K562 (cell line): ENCODE measurements around the gene SLIT1. TPM values are rescaled to one million over a fixed set of nuclear protein-coding genes. Genes with fewer than 3 reads are reported as not detected.

Experiments
- ATAC-seq: fragments of 200-7000 bp; cut with Tn5 transposase; 3 replicates; pipeline ENCODE4 v1.9.1; 2020; ENCODE audit warnings: moderate library complexity
- BruUV-seq: library from RNA; stranded (reverse); fragments of 400-500 nt; replicated peaks from 2 replicates; lab custom pipeline; 2021; lab: Mats Ljungman, UMichigan
- CTCF ChIA-PET: fragments of 300-600 bp; formaldehyde crosslinking; extraction: SDS; loops from one replicate; lab custom pipeline; 2021; ENCODE audit warnings: low intra/inter-chr PET ratio; lab: Yijun Ruan, JAX
- POLR2A ChIA-PET: fragments of 300-600, 350-650 bp; sonication (Branson Sonifier 250); formaldehyde crosslinking; extraction: SDS; loops from one replicate; lab custom pipeline; 2021; ENCODE audit warnings: antibody characterized with exemption, inconsistent platforms; lab: Yijun Ruan, JAX
- DNase-seq, 4 experiments: peaks; one replicate each; pipeline versions ENCODE4 v3.0.0 to v3.0.0-alpha.2; 2011 to 2018; ENCODE audit warnings: low spot score in 3 of 4, mixed read lengths in 3 of 4; ENCODE audit errors: extremely low read depth in 1 of 4
- FAIRE-seq: peaks from 2 replicates; lab custom pipeline; 2011; peaks lifted over from hg19 to GRCh38; lab: Jason Lieb, UNC
- H2AFZ ChIP-seq: 2 replicates; pipeline ENCODE4 v1.6.0; 2011; ENCODE audit warnings: low read depth, low read length, control low read depth, inconsistent platforms
- H3K27ac ChIP-seq: fragments of 200-600 bp; 3 replicates; pipeline ENCODE4 v1.8.0; 2011; ENCODE audit warnings: low read depth, mild to moderate bottlenecking, control low read depth, inconsistent platforms, low read length, moderate library complexity, mixed read lengths; ENCODE audit errors: extremely low read depth
- H3K27me3 ChIP-seq, 2 experiments: fragments of 300-600 bp in 1 of 2; 2 replicates in 1 of 2; 3 replicates in 1 of 2; pipeline versions ENCODE4 v1.6.0 to v1.8.0; 2011; ENCODE audit warnings: inconsistent platforms in 2 of 2, low read length in 2 of 2, mild to moderate bottlenecking in 1 of 2, mixed read lengths in 1 of 2, moderate library complexity in 1 of 2; ENCODE audit not compliant: control insufficient read depth in 2 of 2, insufficient read depth in 2 of 2
- H3K36me3 ChIP-seq: fragments of 300-600 bp; 3 replicates; pipeline ENCODE4 v1.8.0; 2011; ENCODE audit warnings: mild to moderate bottlenecking, low read length, inconsistent platforms; ENCODE audit not compliant: control insufficient read depth, insufficient read depth
- H3K4me1 ChIP-seq, 2 experiments: fragments of 200-600 bp in 1 of 2; replicated peaks in 1 of 2; 2 replicates in 1 of 2; 3 replicates in 1 of 2; pipeline versions ENCODE4 v1.5.1 to v1.8.0; 2011; ENCODE audit warnings: inconsistent platforms in 2 of 2, low read length in 2 of 2, mild to moderate bottlenecking in 1 of 2, mixed read lengths in 1 of 2, moderate library complexity in 1 of 2; ENCODE audit not compliant: control insufficient read depth in 2 of 2, insufficient read depth in 2 of 2
- H3K4me2 ChIP-seq: 2 replicates; pipeline ENCODE4 v1.6.1; 2011; ENCODE audit warnings: low read length, control low read depth, inconsistent platforms, mixed read lengths; ENCODE audit not compliant: insufficient read depth
- H3K4me3 ChIP-seq: fragments of 200-600 bp; sonication (generic), shearing (Covaris generic); 2 replicates; pipeline ENCODE4 v1.5.1; 2016; ENCODE audit warnings: control low read depth, inconsistent platforms
- H3K79me2 ChIP-seq: fragments of 200-600 bp; 3 replicates; pipeline ENCODE4 v1.8.0; 2011; ENCODE audit warnings: low read length, inconsistent platforms; ENCODE audit not compliant: control insufficient read depth, insufficient read depth
- H3K9ac ChIP-seq, 2 experiments: 2 replicates each; pipeline versions ENCODE4 v1.6.0 to v1.6.1; 2011; ENCODE audit warnings: low read depth in 2 of 2, low read length in 2 of 2, control low read depth in 1 of 2, inconsistent platforms in 1 of 2, mild to moderate bottlenecking in 1 of 2, mixed read lengths in 1 of 2; ENCODE audit not compliant: insufficient read depth in 1 of 2
- H3K9me1 ChIP-seq: one replicate; pipeline ENCODE4 v1.6.0; 2011; ENCODE audit warnings: inconsistent platforms, mild to moderate bottlenecking, low read length, moderate library complexity; ENCODE audit not compliant: control insufficient read depth, insufficient read depth
- H3K9me3 ChIP-seq: replicated peaks from 2 replicates; pipeline ENCODE4 v1.5.1; 2011; ENCODE audit warnings: low read depth, low read length, inconsistent platforms; ENCODE audit not compliant: control insufficient read depth, insufficient read depth
- H4K20me1 ChIP-seq: replicated peaks from 2 replicates; pipeline ENCODE4 v1.6.1; 2011; ENCODE audit warnings: low read length, inconsistent platforms, mixed read lengths; ENCODE audit not compliant: control insufficient read depth, insufficient read depth
- ARID1B ChIP-seq: fragments of 450-650 bp; IDR thresholded peaks from 2 replicates; pipeline ENCODE4 v1.6.1; 2016; ENCODE audit warnings: antibody characterized with exemption, mild to moderate bottlenecking, inconsistent platforms
- CBX1 ChIP-seq: sonication (generic); IDR thresholded peaks from 2 replicates; pipeline ENCODE4 v1.6.1; 2016; ENCODE audit warnings: antibody characterized with exemption, low read depth, mild to moderate bottlenecking
- EGR1 ChIP-seq: fragments of 450-650 bp; conservative IDR thresholded peaks from 2 replicates; pipeline ENCODE4 v1.6.1; 2017; ENCODE audit warnings: mild to moderate bottlenecking
- EWSR1 ChIP-seq: fragments of 450-650 bp; IDR thresholded peaks from 2 replicates; pipeline ENCODE4 v1.6.1; 2018; ENCODE audit warnings: borderline replicate concordance, mild to moderate bottlenecking, low read depth, moderate library complexity; ENCODE audit not compliant: partially characterized antibody
- PPARD ChIP-seq: fragments of 250-450 bp; sonication (Bioruptor Pico); IDR thresholded peaks from 2 replicates; pipeline ENCODE4 v1.8.0; 2022; ENCODE audit warnings: inconsistent platforms, mild to moderate bottlenecking, moderate library complexity
- SREBF2 ChIP-seq: sonication (generic); formaldehyde crosslinking; IDR thresholded peaks from 2 replicates; pipeline ENCODE4 v1.4.0; 2020; ENCODE audit warnings: mild to moderate bottlenecking, missing genetic modification reagents
- TBP ChIP-seq: optimal IDR thresholded peaks from 2 replicates; pipeline ENCODE3; 2011; ENCODE audit warnings: low read depth, low read length, improper control_type of control experiment
- WGBS: fragments of 100-300 bp; shearing (Covaris generic); methylation state at CpG from one replicate; pipeline ENCODE4 v1.1.6; 2016; ENCODE audit warnings: low coverage, mixed read lengths; ENCODE audit not compliant: insufficient coverage; ENCODE audit errors: missing lambda C conversion rate; 5-methylcytosine and 5-hydroxymethylcytosine counted together
- in situ Hi-C: fragments of 300-500 bp; cut with MboI; formaldehyde crosslinking; loops from 4 replicates; pipeline ENCODE4 v1.15.0; 2018; ENCODE audit warnings: inconsistent platforms, mixed read lengths
- intact Hi-C: fragments of 100-400 bp; cut with micrococcal nuclease; formaldehyde crosslinking; loops from 2 replicates; pipeline ENCODE4 v1.14.2; 2022
- polyA plus RNA-seq, 8 experiments: library from polyadenylated mRNA; depleted of rRNA in 4 of 8; stranded (reverse) in 5 of 8; unstranded in 3 of 8; fragments of >200 nt; fragmentation: Nextera tagmentation in 2 of 8; fragmentation: Illumina TruSeq in 1 of 8; extraction: Ambion mirVana in 2 of 8; extraction: Trizol in 1 of 8; gene quantifications; 2 replicates each; pipeline versions ENCODE4 v1.2.1 to v1.2.3, GENCODE V29; 2011 to 2014; ENCODE audit warnings: inconsistent platforms in 1 of 8, missing spikeins in 1 of 8
- total RNA-seq, 7 experiments: library from RNA; depleted of rRNA in 6 of 7; stranded (reverse); fragments of >200 nt in 6 of 7; fragmentation: Illumina TruSeq in 2 of 7; extraction: Trizol in 2 of 7; gene quantifications; 2 replicates each; pipeline versions ENCODE4 v1.2.1 to v1.2.3, GENCODE V29; 2011 to 2021; ENCODE audit warnings: low replicate concordance in 1 of 7

Gene SLIT1
- total and polyA plus RNA-seq, 9 of the 15 experiments (the other 6 are each of a cell fraction or from before 2014, with no cell fraction given) = 0.01 to 0.11 (median 0.04) TPM; not detected in 3

DNA sequence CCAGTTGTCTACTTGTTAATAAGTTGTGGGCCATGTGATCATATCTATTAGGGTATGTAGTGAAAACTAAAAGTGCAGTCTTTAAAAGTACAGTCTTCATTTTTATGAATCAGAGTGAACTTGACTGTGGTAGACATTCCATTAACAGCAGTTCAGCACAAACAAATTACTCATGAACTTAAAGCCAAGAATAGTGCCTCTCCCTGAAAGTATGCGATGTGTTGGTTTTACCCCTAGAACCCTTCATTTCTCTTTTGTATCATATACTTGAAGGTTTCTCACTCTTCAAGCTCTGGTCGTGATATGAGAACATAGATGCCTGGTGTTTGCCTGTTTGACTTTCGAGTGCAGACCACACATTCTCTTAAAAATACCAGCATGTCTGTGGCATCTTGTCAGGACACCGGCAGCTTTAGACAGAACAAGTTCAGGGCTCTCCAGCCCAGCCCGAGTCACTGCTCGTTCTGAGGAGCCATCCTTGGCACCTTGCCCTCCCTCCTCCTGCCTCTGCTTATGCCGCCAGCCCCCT is 194.4 kb downstream of the SLIT1 start:
- FAIRE-seq = peak; percentile 6
- CTCF ChIA-PET = no interaction called here
- intact Hi-C loops = no loop called here

DNA sequence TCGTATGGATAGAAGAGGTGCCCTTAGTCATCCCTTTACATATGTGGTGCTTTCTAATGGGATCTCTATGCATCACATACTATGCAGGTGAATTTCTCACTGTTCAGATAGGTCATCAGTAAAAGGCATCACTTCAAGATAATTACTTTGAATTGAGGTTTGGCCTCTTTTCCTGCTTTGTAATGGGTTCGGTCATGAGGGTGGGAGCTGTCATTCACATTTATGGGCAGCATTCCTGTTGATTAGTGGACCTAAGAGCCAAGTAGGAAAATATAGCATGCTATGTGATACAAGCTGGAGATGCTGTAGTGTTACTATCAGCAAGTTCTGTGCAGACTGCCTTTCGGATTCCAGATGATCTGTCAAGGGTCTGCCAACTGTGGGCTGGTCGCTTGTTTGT is 197.3 kb downstream of the SLIT1 start:
- Histone ChIP-seq H3K4me3 (no peak overlapping the region), H3K9ac (no peak overlapping the region), H3K27me3 (no peaks in the 10 kb centered on the region), H3K9me1 (no peaks in the 10 kb centered on the region), H3K79me2 (no peaks in the 10 kb centered on the region), H3K9me3 (no peaks in the 10 kb centered on the region), H2AFZ (no peak overlapping the region), H3K27ac (no peak overlapping the region), H4K20me1 (no peaks in the 10 kb centered on the region), H3K36me3 (no peaks in the 10 kb centered on the region), H3K4me1 (no peaks in the 10 kb centered on the region; a peak in 1 of 5 replicates), H3K4me2 (no peak overlapping the region)
- CTCF ChIA-PET = no interaction called here
- 30% methylated on average over 4 of the region's 4 CpGs for WGBS
- ATAC-seq (no peak), DNase-seq (no peak), FAIRE-seq (no peak)
- no TSS peak for BruUV-seq
- POLR2A ChIA-PET = no interaction called here
- TF ChIP-seq EGR1 = no peak
- no peak for TF ChIP-seq PPARD (CRISPR knock-in tag)
- TF ChIP-seq CBX1 = no peak
- TF ChIP-seq SREBF2 (CRISPR knock-in tag) = no peak
- TF ChIP-seq ARID1B = no peak
- TF ChIP-seq TBP = no peak
- intact Hi-C loops = no loop called here
- in situ Hi-C loops = no loop called here

More for the DNA sequence above, 194.4 kb downstream of the SLIT1 start:
- Histone ChIP-seq H3K4me1 (no peaks in the 10 kb centered on the region; a peak in 1 of 5 replicates), H3K9ac (no peak overlapping the region), H3K9me3 (no peaks in the 10 kb centered on the region), H3K79me2 (no peaks in the 10 kb centered on the region), H4K20me1 (no peaks in the 10 kb centered on the region), H3K27me3 (no peaks in the 10 kb centered on the region), H3K4me2 (no peak overlapping the region), H3K27ac (no peak overlapping the region), H2AFZ (no peak overlapping the region), H3K4me3 (no peak overlapping the region), H3K36me3 (no peaks in the 10 kb centered on the region), H3K9me1 (no peaks in the 10 kb centered on the region)
- 60% methylated on average over 7 of the region's 7 CpGs for WGBS
- in situ Hi-C loops = no loop called here
- ATAC-seq (no peak), DNase-seq (no peak)
- TF ChIP-seq EWSR1 = no peak
- no TSS peak for BruUV-seq
- POLR2A ChIA-PET = interaction anchor here (0.5 to 1.4 kb wide), 2 partner anchors 10 to 374 kb away, joined by 3 to 4 read pairs; no protein-coding TSS in a partner anchor
